Measurements from ENCODE around the gene PIGQ. TPM values are rescaled to one million over a fixed set of nuclear protein-coding genes. Genes with fewer than 3 reads are reported as not detected.

Gene PIGQ
- total and polyA plus RNA-seq, 2 of the 13 experiments (the other 11 are each of a cell fraction or from before 2014, with no cell fraction given) = 7.7 to 19.7 TPM

DNA sequence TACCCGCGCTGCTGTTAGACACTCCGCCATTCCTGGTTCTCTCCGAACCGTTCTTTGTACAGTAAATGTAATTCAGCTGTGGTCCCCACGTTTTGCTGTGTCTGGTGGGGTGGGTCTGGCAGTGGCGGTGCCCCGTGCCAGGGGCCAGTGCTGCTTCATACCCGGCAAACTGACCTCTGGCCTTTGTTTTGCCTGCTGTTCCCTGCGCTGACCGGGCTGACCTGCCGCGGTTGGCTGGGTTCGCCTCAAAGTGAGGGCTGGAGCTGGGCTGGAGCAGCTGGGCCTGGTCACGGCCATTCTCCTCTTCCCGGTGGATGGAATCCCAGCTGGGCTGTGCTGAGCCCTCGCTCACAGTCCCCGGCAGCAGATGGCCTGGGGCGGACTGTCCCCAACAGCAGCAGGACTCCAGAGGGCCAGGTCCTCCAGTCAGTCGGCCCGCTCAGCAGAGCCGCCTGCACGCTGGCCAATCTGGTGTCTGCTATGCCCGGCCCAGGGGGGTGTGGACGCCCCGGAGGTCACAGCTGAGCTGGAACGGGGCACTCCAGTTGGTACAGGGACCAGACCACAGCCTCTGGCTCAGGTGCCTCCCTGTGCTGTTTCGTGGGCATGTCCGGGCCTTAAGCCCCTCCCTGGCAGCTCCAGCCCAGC is 59.5 kb downstream of the PIGQ start (continued):
- TF ChIP-seq AGO1 (IDR thresholded peaks at IDR 0.05; ENCODE audit: low read depth, low read length, poor library complexity, severe bottlenecking) = peak; percentile 21
- TF ChIP-seq KLF16 (CRISPR knock-in tag; IDR thresholded peaks at IDR 0.05) = 0 out of 4 replicates have a peak, but pooled peaks of 1 of the 2 experiments have one; percentile 34
- TF ChIP-seq, protein P1, sequence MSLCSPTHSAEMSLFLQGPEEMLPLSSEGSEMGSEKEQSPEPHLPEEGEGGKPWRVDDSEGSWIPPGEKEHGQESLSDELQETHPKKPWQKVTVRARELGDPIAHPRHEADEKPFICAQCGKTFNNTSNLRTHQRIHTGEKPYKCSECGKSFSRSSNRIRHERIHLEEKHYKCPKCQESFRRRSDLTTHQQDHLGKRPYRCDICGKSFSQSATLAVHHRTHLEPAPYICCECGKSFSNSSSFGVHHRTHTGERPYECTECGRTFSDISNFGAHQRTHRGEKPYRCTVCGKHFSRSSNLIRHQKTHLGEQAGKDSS (CRISPR knock-in tag; IDR thresholded peaks at IDR 0.05; ENCODE audit: borderline replicate concordance, low read depth) = no peak
- TF ChIP-seq, protein P2, sequence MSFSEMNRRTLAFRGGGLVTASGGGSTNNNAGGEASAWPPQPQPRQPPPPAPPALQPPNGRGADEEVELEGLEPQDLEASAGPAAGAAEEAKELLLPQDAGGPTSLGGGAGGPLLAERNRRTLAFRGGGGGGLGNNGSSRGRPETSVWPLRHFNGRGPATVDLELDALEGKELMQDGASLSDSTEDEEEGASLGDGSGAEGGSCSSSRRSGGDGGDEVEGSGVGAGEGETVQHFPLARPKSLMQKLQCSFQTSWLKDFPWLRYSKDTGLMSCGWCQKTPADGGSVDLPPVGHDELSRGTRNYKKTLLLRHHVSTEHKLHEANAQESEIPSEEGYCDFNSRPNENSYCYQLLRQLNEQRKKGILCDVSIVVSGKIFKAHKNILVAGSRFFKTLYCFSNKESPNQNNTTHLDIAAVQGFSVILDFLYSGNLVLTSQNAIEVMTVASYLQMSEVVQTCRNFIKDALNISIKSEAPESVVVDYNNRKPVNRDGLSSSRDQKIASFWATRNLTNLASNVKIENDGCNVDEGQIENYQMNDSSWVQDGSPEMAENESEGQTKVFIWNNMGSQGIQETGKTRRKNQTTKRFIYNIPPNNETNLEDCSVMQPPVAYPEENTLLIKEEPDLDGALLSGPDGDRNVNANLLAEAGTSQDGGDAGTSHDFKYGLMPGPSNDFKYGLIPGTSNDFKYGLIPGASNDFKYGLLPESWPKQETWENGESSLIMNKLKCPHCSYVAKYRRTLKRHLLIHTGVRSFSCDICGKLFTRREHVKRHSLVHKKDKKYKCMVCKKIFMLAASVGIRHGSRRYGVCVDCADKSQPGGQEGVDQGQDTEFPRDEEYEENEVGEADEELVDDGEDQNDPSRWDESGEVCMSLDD (CRISPR knock-in tag; IDR thresholded peaks at IDR 0.05; ENCODE audit: borderline replicate concordance) = no peak
- TF ChIP-seq, protein P3, sequence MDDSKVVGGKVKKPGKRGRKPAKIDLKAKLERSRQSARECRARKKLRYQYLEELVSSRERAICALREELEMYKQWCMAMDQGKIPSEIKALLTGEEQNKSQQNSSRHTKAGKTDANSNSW (CRISPR knock-in tag; IDR thresholded peaks at IDR 0.05; ENCODE audit: borderline replicate concordance) = no peak
- peak; percentile 35 for TF ChIP-seq TAF1 (CRISPR knock-in tag; IDR thresholded peaks at IDR 0.05)
- peak; percentile 13 for TF ChIP-seq U2AF1 (optimal IDR thresholded peaks at IDR 0.05; ENCODE audit: low read depth, low read length)
- TF ChIP-seq ZNF468 (CRISPR knock-in tag; IDR thresholded peaks at IDR 0.05) = no peak
- TF ChIP-seq, protein P4, sequence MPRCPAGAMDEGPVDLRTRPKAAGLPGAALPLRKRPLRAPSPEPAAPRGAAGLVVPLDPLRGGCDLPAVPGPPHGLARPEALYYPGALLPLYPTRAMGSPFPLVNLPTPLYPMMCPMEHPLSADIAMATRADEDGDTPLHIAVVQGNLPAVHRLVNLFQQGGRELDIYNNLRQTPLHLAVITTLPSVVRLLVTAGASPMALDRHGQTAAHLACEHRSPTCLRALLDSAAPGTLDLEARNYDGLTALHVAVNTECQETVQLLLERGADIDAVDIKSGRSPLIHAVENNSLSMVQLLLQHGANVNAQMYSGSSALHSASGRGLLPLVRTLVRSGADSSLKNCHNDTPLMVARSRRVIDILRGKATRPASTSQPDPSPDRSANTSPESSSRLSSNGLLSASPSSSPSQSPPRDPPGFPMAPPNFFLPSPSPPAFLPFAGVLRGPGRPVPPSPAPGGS (CRISPR knock-in tag; IDR thresholded peaks at IDR 0.05) = 0 out of 2 replicates have a peak, but pooled peaks have one; percentile 13
- peak; percentile 30; the same call in 1 of the 2 replicates for TF ChIP-seq ZNF331 (CRISPR knock-in tag; IDR thresholded peaks at IDR 0.05)
- TF ChIP-seq, protein P5, sequence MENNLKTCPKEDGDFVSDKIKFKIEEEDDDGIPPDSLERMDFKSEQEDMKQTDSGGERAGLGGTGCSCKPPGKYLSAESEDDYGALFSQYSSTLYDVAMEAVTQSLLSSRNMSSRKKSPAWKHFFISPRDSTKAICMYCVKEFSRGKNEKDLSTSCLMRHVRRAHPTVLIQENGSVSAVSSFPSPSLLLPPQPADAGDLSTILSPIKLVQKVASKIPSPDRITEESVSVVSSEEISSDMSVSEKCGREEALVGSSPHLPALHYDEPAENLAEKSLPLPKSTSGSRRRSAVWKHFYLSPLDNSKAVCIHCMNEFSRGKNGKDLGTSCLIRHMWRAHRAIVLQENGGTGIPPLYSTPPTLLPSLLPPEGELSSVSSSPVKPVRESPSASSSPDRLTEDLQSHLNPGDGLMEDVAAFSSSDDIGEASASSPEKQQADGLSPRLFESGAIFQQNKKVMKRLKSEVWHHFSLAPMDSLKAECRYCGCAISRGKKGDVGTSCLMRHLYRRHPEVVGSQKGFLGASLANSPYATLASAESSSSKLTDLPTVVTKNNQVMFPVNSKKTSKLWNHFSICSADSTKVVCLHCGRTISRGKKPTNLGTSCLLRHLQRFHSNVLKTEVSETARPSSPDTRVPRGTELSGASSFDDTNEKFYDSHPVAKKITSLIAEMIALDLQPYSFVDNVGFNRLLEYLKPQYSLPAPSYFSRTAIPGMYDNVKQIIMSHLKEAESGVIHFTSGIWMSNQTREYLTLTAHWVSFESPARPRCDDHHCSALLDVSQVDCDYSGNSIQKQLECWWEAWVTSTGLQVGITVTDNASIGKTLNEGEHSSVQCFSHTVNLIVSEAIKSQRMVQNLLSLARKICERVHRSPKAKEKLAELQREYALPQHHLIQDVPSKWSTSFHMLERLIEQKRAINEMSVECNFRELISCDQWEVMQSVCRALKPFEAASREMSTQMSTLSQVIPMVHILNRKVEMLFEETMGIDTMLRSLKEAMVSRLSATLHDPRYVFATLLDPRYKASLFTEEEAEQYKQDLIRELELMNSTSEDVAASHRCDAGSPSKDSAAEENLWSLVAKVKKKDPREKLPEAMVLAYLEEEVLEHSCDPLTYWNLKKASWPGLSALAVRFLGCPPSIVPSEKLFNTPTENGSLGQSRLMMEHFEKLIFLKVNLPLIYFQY (CRISPR knock-in tag; IDR thresholded peaks at IDR 0.05; ENCODE audit: borderline replicate concordance) = peak; percentile 21; the same call in 1 of the 2 replicates
- peak; percentile 23; the same call in 1 of the 2 replicates for TF ChIP-seq SALL1 (CRISPR knock-in tag; IDR thresholded peaks at IDR 0.05)
- TF ChIP-seq, protein P6, sequence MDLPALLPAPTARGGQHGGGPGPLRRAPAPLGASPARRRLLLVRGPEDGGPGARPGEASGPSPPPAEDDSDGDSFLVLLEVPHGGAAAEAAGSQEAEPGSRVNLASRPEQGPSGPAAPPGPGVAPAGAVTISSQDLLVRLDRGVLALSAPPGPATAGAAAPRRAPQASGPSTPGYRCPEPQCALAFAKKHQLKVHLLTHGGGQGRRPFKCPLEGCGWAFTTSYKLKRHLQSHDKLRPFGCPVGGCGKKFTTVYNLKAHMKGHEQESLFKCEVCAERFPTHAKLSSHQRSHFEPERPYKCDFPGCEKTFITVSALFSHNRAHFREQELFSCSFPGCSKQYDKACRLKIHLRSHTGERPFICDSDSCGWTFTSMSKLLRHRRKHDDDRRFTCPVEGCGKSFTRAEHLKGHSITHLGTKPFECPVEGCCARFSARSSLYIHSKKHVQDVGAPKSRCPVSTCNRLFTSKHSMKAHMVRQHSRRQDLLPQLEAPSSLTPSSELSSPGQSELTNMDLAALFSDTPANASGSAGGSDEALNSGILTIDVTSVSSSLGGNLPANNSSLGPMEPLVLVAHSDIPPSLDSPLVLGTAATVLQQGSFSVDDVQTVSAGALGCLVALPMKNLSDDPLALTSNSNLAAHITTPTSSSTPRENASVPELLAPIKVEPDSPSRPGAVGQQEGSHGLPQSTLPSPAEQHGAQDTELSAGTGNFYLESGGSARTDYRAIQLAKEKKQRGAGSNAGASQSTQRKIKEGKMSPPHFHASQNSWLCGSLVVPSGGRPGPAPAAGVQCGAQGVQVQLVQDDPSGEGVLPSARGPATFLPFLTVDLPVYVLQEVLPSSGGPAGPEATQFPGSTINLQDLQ (CRISPR knock-in tag; IDR thresholded peaks at IDR 0.05) = no peak
- peak; percentile 19; the same call in 1 of the 2 replicates for TF ChIP-seq FOXO1 (CRISPR knock-in tag; IDR thresholded peaks at IDR 0.05)
- TF ChIP-seq MAZ (IDR thresholded peaks at IDR 0.05; ENCODE audit: borderline replicate concordance, low read depth, low read length) = no peak
- peak; percentile 27; the same call in 1 of the 2 replicates for TF ChIP-seq MAZ (CRISPR knock-in tag; IDR thresholded peaks at IDR 0.05; ENCODE audit: low read depth)

All from HepG2 (cell line).